Inflammatory macrophage (primary cell): Measurements from ENCODE around the gene TH.
A peak's percentile ranks its signal among the peaks of the same experiment; 100 is the strongest.
"Not testable (repeated sequence)": the region's sequence is repeated elsewhere in the genome, so short reads cannot be mapped to it uniquely, and the experiment has no call there.

ENCODE experiments used
- DNase-seq, 2 donors: peaks; one replicate each; pipeline ENCODE4 v3.0.0-alpha.2; 2020 to 2022

TH gene

DNA sequence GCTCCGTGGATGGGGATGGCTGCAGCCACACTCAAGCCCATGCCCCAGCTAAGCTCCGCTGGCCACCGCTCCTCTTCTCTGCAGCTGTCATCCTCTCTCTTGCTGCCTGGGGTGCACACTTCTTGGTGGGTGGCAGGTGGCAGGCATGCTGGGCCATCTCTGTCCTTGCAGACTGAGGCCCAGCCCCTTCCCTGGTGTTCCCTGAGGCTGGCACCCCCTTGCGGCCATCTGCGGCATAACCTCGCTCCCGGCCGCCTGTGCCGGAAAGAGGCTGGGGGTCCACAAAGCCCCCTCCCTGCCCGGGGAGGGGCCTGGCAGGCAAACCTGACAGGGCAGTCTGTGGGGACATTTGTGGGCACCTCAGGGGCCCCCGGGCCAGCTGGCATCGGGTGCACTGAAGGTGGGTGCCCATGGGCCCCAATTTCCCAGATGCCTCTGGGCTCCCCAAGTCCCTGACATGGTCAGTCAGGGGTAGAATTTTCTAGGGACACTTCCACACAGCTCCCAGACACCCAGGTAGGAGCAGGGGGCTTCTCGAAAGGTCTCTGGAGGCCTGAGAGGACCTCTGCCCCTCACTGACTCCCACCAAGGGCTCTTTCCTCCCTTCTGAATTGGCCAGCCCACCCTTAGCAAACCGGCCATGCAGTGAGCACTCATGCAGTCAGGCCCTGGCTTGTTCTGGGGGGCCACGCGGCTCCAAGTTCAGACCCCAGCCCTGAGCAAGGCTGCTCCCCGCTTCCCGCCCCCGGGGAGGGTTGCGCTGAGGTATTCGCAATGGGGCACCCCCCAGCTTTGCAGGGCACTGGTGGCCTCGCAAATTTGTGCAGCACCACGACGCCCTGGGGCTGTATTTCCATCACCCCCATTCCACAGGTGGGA is 23.5 kb upstream of the TH start:
- DNase-seq, result peak; percentile 32 to 39

DNA sequence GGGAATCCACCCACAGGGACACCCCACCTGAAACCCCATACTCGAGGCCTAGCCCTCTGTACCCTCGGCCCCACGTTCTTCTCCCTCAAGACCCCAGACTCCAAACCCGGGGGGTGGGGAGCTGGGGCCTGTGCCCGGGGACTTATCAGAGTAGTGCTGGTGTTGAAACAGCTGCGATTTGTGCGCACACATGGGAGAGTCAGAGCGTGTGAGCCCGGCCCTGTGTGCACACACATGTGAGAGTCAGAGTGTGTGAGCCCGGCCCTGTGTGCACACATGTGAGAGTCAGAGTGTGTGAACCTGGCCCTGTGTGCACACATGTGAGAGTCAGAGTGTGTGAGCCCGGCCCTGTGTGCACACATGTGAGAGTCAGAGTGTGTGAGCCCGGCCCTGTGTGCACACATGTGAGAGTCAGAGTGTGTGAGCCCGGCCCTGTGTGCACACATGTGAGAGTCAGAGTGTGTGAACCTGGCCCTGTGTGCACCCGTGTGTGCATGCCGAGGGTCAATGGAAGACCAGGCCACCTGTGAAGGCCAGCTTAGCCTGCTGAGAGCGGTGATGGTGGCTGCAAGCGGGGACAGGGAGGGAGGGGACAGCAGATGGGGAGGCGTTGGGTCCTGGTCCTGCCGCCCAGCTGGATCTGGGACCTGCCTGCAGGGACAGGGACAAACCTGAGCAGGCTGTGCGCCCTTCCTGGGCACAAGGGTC is 22.4 kb upstream of the TH start:
- not testable (repeated sequence) for DNase-seq

GRCh38 chr11:2193099-2193887 is 21.7 kb upstream of the TH start:
- DNase-seq, result no peak

DNA sequence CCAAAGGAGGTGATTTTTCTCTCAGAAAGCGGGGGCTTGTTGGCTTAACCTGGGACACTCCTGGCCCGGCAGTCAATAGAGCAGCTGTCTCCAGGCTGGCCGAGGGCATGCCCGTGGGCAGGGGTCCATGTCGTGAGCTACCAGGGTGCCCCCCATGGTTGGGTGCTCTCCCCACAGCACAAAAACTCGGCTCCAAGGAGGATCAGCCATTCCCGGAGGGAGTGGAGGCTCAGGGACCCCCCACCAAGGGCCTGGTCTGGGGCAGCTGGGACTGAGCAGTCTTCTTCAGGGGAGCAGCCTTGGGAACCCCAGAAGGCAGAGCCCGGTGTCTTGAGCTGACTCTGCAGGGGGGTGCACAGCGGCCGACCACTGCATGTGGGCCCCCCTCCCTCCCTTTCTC is 20.8 kb upstream of the TH start:
- DNase-seq, result no peak

DNA sequence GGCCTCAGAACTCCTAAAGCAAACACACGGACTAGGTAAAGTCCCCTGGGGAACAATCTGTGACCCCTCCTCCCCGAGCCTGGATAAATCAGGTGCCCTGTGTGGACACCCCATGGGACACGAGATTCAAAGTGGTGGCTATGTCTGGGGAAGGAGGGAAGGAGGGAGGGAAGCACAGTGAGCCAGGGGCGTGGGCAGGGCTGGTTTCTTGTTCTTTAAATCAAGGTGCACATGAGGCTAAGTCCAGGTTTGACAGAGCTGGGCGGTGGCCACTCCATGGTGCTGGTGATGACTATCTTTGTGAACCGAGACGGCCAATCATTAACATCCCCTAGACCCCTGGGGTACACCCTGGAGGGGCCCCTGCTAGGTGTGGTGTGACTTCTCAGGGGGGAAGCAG is 20.3 kb upstream of the TH start:
- no peak for DNase-seq

DNA sequence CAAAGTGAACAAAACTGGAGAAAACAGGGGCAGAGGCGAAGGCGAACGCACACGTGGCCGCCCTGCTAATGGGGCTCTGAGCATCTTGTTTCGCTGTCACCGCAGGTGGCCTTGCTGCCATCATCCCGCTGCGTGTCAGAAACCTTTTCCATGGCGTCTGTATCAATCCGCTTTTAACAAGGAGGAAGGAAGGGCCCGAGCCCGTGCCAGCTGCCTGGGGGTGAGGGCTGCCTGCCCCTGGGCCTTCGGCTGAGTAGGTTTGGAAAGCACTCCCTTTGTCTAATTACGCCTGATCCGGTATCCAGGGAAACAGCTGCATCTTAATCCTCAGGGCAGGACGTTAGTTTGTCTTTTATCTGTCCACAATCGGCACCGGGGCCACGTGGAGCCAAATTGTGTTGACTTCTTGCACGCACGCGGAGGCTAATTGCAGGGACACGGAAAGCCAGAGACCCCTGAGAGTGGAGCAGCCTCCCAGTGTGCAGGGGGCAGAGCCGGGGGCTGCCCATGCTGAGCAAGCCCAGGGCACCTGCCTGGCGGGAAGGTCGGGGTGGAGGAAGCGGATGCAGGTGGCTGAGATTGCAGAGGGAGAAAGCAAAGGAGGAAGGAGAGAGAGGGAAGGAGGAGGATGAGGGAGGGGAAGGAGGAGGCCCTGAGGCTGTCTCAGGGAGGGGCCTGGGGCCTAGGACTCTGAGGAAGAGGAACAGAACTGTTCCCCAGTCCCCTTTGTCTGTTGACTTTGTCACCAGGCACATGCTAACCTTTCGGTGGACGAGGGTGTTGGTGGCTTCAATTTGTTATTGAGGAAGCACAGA is 19.2 kb upstream of the TH start:
- DNase-seq, result peak; percentile 70 to 86

DNA sequence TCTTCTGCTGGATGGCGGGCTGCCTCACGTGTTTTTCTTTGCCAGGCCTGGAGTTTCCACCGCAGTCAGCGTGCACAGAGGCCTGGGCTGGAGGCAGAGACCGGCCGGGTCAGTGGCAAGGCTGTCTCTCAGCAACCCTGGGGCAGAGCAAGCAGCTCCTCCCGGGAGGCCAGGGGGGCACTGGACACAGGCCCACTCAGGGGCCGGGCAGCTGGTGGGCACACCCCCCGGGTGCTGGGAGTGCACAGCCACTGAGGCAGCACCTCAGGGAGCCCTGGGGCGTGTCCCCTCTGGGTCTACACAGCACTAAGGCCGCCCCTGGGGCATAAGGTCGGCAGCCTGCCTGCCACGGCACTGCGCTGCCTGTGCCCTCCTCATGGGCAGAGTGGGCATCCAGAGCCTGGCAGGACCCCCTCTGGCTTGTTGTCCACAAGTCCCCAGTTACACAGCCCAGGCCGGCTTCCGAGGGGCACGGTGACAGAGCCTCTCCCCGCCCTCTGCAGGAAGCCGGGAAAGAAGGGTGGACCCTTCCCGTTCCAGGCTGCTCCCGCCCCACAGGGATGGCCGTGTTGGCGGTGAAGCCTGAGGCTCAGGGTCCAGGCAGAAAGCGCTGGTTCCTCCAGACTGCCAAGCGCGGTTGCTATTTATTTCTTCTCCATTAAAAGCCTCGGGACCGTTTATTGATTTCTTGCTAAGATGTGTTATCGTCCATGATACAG is 18.5 kb upstream of the TH start:
- DNase-seq, result no peak

DNA sequence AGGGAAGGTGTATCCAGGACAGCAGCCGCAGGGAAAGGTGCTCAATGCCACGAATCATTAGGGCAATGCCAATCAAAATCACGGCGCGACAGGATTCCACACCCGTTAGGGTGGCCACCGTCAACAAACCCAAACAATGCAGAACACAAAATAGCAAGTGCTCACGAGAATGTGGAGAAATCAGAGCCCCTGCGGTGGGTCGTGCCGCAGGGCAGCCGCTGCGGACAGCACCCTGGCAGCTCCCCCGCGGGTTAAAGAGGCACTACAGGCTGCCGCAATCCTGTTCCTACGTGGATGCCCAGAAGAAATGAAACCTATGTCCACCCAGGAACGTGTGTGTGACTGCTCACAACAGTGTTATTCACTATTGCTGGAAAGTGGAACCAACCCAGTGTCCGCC is 17.1 kb upstream of the TH start:
- DNase-seq, result no peak

GRCh38 chr11:2187280-2187707 is 15.7 kb upstream of the TH start:
- no peak for DNase-seq

GRCh38 chr11:2186669-2187279 is 15.2 kb upstream of the TH start:
- DNase-seq, result peak; percentile 45 to 49

DNA sequence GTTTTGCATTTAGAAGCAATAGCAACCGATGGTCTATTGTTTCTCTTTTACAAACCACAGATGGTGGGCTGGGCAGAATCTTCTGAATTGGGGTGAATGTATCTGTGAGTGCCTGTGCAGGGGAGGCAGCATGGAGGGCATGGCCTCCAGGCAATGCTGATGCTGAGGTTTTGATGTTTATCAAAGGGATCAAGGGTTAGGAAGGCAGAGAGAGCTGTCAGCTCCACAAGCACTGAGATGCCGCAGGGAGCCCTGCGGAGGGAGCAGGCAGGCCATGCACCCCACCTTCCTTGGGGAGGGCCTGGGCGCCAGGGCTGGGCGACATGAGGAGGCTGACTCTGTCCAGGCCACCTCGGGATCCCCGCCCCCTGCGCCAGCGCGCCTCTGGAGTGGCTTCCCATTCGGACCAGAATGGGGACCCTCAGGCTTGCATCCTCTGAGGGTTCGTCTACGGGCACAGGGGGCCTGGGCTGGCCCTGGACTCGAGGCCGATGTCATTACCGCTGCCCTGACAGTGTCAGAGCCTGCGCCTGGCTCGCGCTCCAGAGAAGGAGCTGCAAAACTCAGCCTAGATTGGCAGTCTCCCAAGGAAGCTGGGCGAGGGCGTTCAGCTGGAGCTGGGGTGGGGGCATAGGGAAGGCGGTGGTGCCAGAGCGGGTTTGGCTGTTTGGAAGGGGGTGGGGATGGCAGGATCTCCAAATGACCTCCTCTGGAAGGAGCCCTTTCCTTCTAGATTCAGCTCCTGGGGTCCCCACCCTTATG is 13.9 kb upstream of the TH start:
- DNase-seq, result no peak

DNA sequence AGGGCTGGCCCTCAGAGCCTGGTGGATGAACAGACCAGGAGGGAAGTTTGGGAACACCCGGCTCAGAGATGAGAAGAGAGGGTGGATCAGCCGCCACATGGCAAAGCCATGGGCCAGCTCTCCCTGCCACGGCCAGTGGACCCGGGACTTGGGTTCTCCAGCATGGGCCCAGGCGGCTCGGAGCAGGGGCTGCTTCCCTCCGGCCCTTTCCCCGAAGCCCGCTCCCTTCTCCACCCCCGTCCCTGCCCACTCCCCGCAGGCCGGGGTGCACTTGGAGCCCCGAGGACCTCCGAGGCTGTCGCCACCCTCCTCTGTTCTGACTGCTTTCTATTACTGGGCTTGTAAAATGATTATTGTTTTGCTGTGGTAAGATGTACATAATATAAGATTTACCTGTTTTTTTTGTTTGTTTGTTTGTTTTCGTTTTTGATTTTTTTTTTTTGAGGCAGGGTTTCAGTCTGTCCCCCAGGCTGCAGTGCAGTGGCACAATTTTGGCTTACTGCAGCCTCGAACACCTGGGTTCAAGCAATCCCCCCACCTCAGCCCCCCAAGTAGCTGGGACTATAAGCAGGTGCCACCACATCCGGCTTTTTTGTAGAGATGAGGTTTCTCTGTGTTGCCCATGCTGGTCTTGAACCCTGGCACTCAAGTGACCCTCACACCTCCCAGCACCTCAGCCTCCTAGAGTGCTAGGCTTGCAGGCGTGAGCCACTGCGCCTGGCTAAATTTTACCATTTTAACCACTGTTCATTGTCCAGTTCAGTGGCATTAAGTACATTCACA is 11.3 kb upstream of the TH start:
- DNase-seq, result no peak

DNA sequence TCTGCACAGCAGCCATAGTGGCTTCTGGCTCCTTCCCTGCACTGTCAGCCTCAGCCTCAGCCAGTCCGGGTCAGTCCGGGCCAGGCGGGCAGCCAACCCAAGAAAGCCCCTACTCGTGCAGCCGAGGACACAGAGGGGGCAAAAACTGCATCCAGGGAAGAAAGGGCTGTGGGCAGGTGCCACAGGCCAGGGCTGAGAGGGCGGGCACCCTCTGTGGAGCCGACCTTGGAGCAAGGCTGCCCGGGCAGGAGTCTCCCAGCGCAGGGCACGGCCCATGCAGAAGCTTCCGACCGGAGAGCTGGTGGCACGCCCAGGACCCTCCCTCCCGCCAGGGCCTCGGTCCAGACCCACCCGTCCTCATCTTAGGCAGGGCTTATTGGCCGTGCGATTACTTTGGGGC is 10.5 kb upstream of the TH start:
- no peak for DNase-seq

DNA sequence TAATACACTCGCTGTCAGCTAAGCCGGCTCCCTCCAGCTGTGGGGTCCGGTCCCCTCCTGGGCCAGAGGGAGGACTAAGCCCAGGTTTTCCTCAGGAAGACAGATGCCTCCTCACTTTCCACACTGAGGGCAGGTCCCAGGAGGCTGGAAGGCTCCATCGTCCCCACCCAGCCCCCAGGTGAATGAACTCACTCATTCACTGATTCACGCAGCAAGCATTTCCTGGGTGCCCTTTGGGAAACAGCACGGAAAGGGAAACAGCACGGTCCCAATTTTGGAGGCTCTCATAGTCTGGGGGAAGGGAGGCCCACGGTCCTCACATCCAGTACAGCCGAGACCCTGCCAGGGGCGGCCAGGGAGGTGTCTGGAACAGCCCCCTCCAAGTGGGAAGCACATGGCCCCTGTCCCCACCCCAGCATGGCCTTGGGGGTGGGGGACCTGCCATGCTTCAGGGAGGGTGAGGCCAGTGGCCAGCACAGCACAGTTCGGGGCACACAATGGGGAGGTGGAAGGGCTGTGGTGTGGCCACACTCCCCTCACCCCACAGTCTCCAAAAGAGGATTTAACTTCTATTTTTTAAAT is 9.3 kb upstream of the TH start:
- no peak for DNase-seq

DNA sequence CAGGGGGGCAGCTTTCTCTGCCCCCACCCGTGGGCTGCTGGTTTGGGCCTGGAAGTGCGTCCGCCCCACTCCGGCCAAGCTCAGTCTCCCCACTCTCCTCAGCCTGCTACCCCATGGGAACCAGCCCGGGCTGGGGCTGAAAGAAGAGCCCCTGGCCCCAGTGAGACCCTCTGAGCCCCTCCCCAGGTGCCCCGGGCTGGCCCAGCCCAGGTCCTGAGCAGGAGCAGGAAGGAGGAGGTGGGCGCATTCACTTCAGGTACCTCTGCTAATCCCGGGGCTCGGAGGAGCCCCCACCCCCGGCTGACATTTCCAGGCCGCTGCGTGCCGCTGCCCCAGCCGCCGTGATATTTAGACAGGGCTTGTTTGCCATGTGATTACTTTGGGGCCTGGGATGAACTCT is 8.7 kb upstream of the TH start:
- DNase-seq, result no peak

DNA sequence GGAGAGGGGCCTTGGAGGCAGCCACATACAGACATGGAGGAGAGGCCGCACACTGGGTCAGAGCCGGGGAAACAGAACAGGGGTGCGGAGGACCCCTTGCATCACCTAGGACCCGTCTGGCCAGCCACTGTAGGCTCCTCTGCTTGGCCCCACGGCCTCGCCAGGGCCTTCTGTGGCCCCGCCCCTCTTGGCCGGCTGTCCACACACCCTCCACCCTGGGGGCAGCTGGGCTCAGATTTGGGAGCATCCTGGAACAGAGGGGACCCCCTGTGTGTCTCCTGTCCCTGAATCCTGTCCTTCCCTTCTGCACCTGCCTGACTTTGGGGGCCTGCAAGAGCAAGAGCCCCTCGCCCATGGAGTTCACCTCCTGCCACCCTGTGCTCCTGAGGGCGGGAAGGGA is 7.9 kb upstream of the TH start:
- no peak for DNase-seq

DNA sequence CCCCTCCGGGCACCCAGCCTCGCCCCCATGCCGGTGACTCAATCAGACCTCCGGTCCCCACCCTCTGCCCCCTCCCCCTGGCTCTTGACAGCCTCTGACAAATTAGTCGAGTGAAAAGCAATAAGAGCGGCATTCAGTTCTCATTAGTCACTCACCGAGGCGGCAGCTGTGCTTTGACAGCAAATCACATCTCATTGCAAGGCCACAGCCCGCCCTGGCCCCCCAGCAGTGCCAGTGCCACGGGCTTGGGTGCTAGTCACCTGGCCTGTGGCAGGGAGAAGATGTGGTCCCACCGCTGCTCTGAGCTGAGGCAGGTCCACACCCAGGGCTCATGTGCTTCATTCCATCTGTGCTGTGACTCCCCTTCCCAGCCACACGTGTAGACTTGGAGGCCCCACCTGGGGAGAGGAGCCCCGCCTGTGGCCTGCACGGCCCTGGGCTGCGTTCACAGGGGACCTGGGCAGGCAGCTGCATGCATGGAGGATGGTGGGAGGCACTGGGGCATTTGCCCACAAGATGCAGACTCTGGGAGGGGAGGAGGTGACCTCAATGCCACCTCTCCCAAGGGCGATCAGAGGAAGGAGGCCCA is 7.4 kb upstream of the TH start:
- DNase-seq, result no peak

GRCh38 chr11:2178055-2178773 is 6.6 kb upstream of the TH start:
- DNase-seq, result not testable (repeated sequence)
